Endothelial cell of umbilical vein (primary cell): ENCODE results near the gene CCDC30. TPM values are rescaled to one million over a fixed set of nuclear protein-coding genes. Genes with fewer than 3 reads are reported as not detected.
"Not testable (repeated sequence)": the region's sequence is repeated elsewhere in the genome, so short reads cannot be mapped to it uniquely, and the experiment has no call there.

Experiments
- BruUV-seq: library from RNA; stranded (reverse); fragments of 400-500 nt; replicated peaks from 2 replicates; lab custom pipeline; 2021; lab: Mats Ljungman, UMichigan
- CTCF ChIA-PET: fragments of 300-600, 350-600 bp; sonication (Branson Sonifier 250); formaldehyde crosslinking; loops from one replicate; lab custom pipeline; 2021; ENCODE audit warnings: antibody characterized with exemption, inconsistent platforms; lab: Charles Lee
- POLR2A ChIA-PET: fragments of 300-600, 350-600 bp; sonication (Branson Sonifier 250); formaldehyde crosslinking; loops from one replicate; lab custom pipeline; 2021; ENCODE audit warnings: antibody characterized with exemption, inconsistent platforms; lab: Charles Lee
- DNase-seq: peaks from one replicate; pipeline ENCODE4 v3.0.0-alpha.2; 2011; ENCODE audit warnings: low read depth, low spot score
- FAIRE-seq: peaks from 2 replicates; lab custom pipeline; 2011; peaks lifted over from hg19 to GRCh38; lab: Jason Lieb, UNC
- H2AFZ ChIP-seq: 2 replicates; pipeline ENCODE4 v1.6.0; 2012; ENCODE audit warnings: low read depth, low read length, control low read depth, inconsistent platforms
- H3K27ac ChIP-seq: 2 replicates; pipeline ENCODE4 v1.5.1; 2011; ENCODE audit warnings: low read depth, mild to moderate bottlenecking, control low read depth, low read length, moderate library complexity; ENCODE audit not compliant: insufficient read depth
- H3K27me3 ChIP-seq, 2 experiments: 2 replicates each; pipeline versions ENCODE4 v1.6.0 to v1.6.1; 2011; ENCODE audit warnings: low read length in 2 of 2, mixed read lengths in 1 of 2; ENCODE audit not compliant: control insufficient read depth in 2 of 2, insufficient read depth in 2 of 2
- H3K36me3 ChIP-seq, 2 experiments: 2 replicates in 1 of 2; 3 replicates in 1 of 2; pipeline ENCODE4 v1.5.1; 2011; ENCODE audit warnings: low read length in 2 of 2, mild to moderate bottlenecking in 1 of 2, moderate library complexity in 1 of 2; ENCODE audit not compliant: control insufficient read depth in 2 of 2, insufficient read depth in 2 of 2; ENCODE audit errors: extremely low read depth in 1 of 2
- H3K4me1 ChIP-seq: 3 replicates; pipeline ENCODE4 v1.5.1; 2011; ENCODE audit warnings: mild to moderate bottlenecking, low read length; ENCODE audit not compliant: control insufficient read depth, insufficient read depth; ENCODE audit errors: extremely low read depth
- H3K4me2 ChIP-seq: 2 replicates; pipeline ENCODE4 v1.6.1; 2011; ENCODE audit warnings: low read length, control low read depth, mixed read lengths; ENCODE audit not compliant: insufficient read depth
- H3K4me3 ChIP-seq, 3 experiments: fragments of 200-600 bp in 1 of 3; sonication (generic), shearing (Covaris generic) in 1 of 3; replicated peaks in 1 of 3; 2 replicates each; pipeline ENCODE4 v1.5.1; 2011 to 2016; ENCODE audit warnings: control low read depth in 3 of 3, low read length in 3 of 3, mild to moderate bottlenecking in 2 of 3, inconsistent platforms in 1 of 3, low read depth in 1 of 3, moderate library complexity in 1 of 3; ENCODE audit not compliant: insufficient read depth in 1 of 3
- H3K79me2 ChIP-seq: 2 replicates; pipeline ENCODE4 v1.6.0; 2012; ENCODE audit warnings: low read length, inconsistent platforms; ENCODE audit not compliant: control insufficient read depth, insufficient read depth
- H3K9ac ChIP-seq: replicated peaks from 2 replicates; pipeline ENCODE3; 2011; ENCODE audit warnings: low read length, control low read depth; ENCODE audit not compliant: insufficient read depth; ENCODE audit errors: extremely low read depth
- H3K9me1 ChIP-seq: replicated peaks from 3 replicates; pipeline ENCODE4 v1.6.0; 2011; ENCODE audit warnings: mild to moderate bottlenecking, low read length; ENCODE audit not compliant: control insufficient read depth, insufficient read depth; ENCODE audit errors: extremely low read depth
- H3K9me3 ChIP-seq: replicated peaks from 2 replicates; pipeline ENCODE4 v1.5.1; 2012; ENCODE audit warnings: low read length, inconsistent platforms; ENCODE audit not compliant: control insufficient read depth, insufficient read depth
- H4K20me1 ChIP-seq: replicated peaks from 2 replicates; pipeline ENCODE3; 2011; ENCODE audit warnings: mild to moderate bottlenecking, low read length; ENCODE audit not compliant: control insufficient read depth, insufficient read depth; ENCODE audit errors: extremely low read depth
- CTCF ChIP-seq, 2 donors: IDR thresholded peaks; 1 replicate in 1 of 2; 2 replicates in 1 of 2; pipeline ENCODE4 v1.5.1; 2011; ENCODE audit warnings: low read length in 2 of 2, mild to moderate bottlenecking in 2 of 2, moderate library complexity in 2 of 2, control low read depth in 1 of 2, inconsistent platforms in 1 of 2, low read depth in 1 of 2; ENCODE audit not compliant: insufficient read depth in 1 of 2; ENCODE audit errors: extremely low read depth in 1 of 2
- EZH2 ChIP-seq: IDR thresholded peaks from 2 replicates; pipeline ENCODE4 v1.6.1; 2012; ENCODE audit warnings: borderline replicate concordance, low read depth, mild to moderate bottlenecking, moderate library complexity, low read length, inconsistent platforms; ENCODE audit not compliant: severe bottlenecking
- FOS ChIP-seq: IDR thresholded peaks from 2 replicates; pipeline ENCODE4 v1.6.1; 2011; ENCODE audit warnings: mild to moderate bottlenecking, low read length, moderate library complexity, borderline replicate concordance; ENCODE audit not compliant: insufficient read depth
- GATA2 ChIP-seq: IDR thresholded peaks from 2 replicates; pipeline ENCODE4 v1.7.0; 2011; ENCODE audit warnings: low read depth, mild to moderate bottlenecking, moderate library complexity, mixed read lengths, low read length; ENCODE audit not compliant: insufficient read length, insufficient read depth
- JUN ChIP-seq: IDR thresholded peaks from 2 replicates; pipeline ENCODE4 v1.6.1; 2011; ENCODE audit warnings: borderline replicate concordance, low read depth; ENCODE audit not compliant: insufficient read length, insufficient read depth
- MAX ChIP-seq: IDR thresholded peaks from 2 replicates; pipeline ENCODE4 v1.6.1; 2011; ENCODE audit not compliant: insufficient read depth, insufficient read length
- MYC ChIP-seq: IDR thresholded peaks from one replicate; pipeline ENCODE4 v1.6.1; 2011; ENCODE audit warnings: mild to moderate bottlenecking, low read depth, low read length
- POLR2A ChIP-seq: IDR thresholded peaks from 2 replicates; pipeline ENCODE4 v1.6.1; 2012; ENCODE audit warnings: low read depth, mild to moderate bottlenecking, control low read depth, low read length
- POLR2AphosphoS5 ChIP-seq: IDR thresholded peaks from 2 replicates; pipeline ENCODE4 v1.6.1; 2012; ENCODE audit warnings: low read depth, mild to moderate bottlenecking, control low read depth, low read length, moderate library complexity; ENCODE audit not compliant: insufficient read depth
- dilution Hi-C: fragments of 300-500 bp; cut with MboI; formaldehyde crosslinking; loops from one replicate; pipeline ENCODE4 v1.15.0; 2019; ENCODE audit warnings: low sequenced_read_pairs; ENCODE audit not compliant: extremely low pct_ligation_motif_present
- intact Hi-C: fragments of 100-400 bp; cut with micrococcal nuclease; formaldehyde crosslinking; loops from one replicate; pipeline ENCODE4 v1.10.0; 2022
- polyA plus RNA-seq, 4 experiments: library from polyadenylated mRNA; depleted of rRNA in 3 of 4; stranded (reverse) in 3 of 4; unstranded in 1 of 4; fragments of >200 nt; gene quantifications; 2 replicates each; pipeline versions ENCODE4 v1.2.1 to v1.2.3, GENCODE V29; 2011 to 2012; ENCODE audit warnings: missing spikeins in 1 of 4
- total RNA-seq: library from RNA; stranded (reverse); gene quantifications from 2 replicates; pipeline ENCODE4 v1.2.3, GENCODE V29; 2021

The CCDC30 gene
- total and polyA plus RNA-seq, 2 donors (not counting 3 experiments of a cell fraction or from before 2014, with no cell fraction given): 0.19 to 2.9 TPM

- dilution Hi-C loops (no loop called here), intact Hi-C loops (no loop called here)
- no peak overlapping the region for H3K4me3 ChIP-seq
- BruUV-seq: no TSS peak
- H3K79me2 ChIP-seq: no peaks in the 10 kb centered on the region
- FAIRE-seq (no peak), DNase-seq (no peak)
- peaks cover 0 to 7% of the 10 kb centered on the region in 2 experiments for H3K27me3 ChIP-seq
- H3K9me1 ChIP-seq: no peaks in the 10 kb centered on the region
- H3K9me3 ChIP-seq: no peaks in the 10 kb centered on the region
- H3K4me1 ChIP-seq: no peaks in the 10 kb centered on the region
- H2AFZ ChIP-seq: no peak overlapping the region
- H3K36me3 ChIP-seq: no peaks in the 10 kb centered on the region
- no peak overlapping the region for H3K9ac ChIP-seq
- TF ChIP-seq POLR2A (no peak), POLR2AphosphoS5 (no peak), CTCF (IDR thresholded peaks at IDR 0.05; ENCODE audit: extremely low read depth in 1 of 2, insufficient read depth in 1 of 2, low read depth in 1 of 2, low read length in 2 of 2) (no peak), GATA2 (no peak), MYC (no peak), EZH2 (no peak), JUN (no peak), MAX (no peak), FOS (no peak)
- ChIA-PET POLR2A (no interaction called here), CTCF (interaction anchor here (0.6 to 1.4 kb wide), 3 partner anchors 20 to 225 kb away, joined by 3 to 4 read pairs (median 3); no protein-coding TSS in a partner anchor)
- no peak overlapping the region for H3K4me2 ChIP-seq
- no peak overlapping the region for H3K27ac ChIP-seq
- no peaks in the 10 kb centered on the region for H4K20me1 ChIP-seq
These were observed 157.2 kb downstream of the CCDC30 start for GRCh38 chr1:42620307-42620706.

GRCh38 chr1:42621180-42621579, 158.1 kb downstream of the CCDC30 start:
- POLR2A ChIA-PET, H3K27me3 ChIP-seq, intact Hi-C loops, H3K79me2 ChIP-seq, FAIRE-seq, H4K20me1 ChIP-seq, H3K9me3 ChIP-seq, BruUV-seq, H3K4me2 ChIP-seq, H3K9ac ChIP-seq, H3K4me1 ChIP-seq, H2AFZ ChIP-seq, dilution Hi-C loops, H3K36me3 ChIP-seq, H3K27ac ChIP-seq, H3K9me1 ChIP-seq, H3K4me3 ChIP-seq, DNase-seq: not testable (repeated sequence)
- CTCF ChIA-PET: interaction anchor here (1.4 to 1.5 kb wide), 2 partner anchors 19 to 43 kb away, joined by 3 read pairs; no protein-coding TSS in a partner anchor

GRCh38 chr1:42627205-42627604, 164.1 kb downstream of the CCDC30 start:
- H3K4me3 ChIP-seq, H3K4me2 ChIP-seq, H3K9ac ChIP-seq, H3K27ac ChIP-seq, intact Hi-C loops, H3K79me2 ChIP-seq, dilution Hi-C loops, H3K9me3 ChIP-seq, H3K9me1 ChIP-seq, FAIRE-seq, H3K36me3 ChIP-seq, BruUV-seq, H2AFZ ChIP-seq, DNase-seq, H4K20me1 ChIP-seq, H3K4me1 ChIP-seq, CTCF ChIA-PET, POLR2A ChIA-PET, H3K27me3 ChIP-seq: not testable (repeated sequence)
